ENCODE measurements around the gene MYT1.

- no peak for TF ChIP-seq CTCF (IDR thresholded peaks at IDR 0.05)
- no peak for TF ChIP-seq POLR2A (IDR thresholded peaks at IDR 0.05)
Measured at GRCh38 chr20:64189986-64190385, 25.7 kb downstream of the MYT1 start.

Data from breast epithelium (tissue), 3 donors.